PFSK-1 (cell line): ENCODE measurements around the gene AWAT1.

Experiments used
- FOXP2 ChIP-seq: optimal IDR thresholded peaks from 2 replicates; pipeline ENCODE3; 2011; ENCODE audit warnings: borderline replicate concordance, control low read depth, inconsistent platforms; ENCODE audit not compliant: insufficient read depth; ENCODE audit errors: extremely low read length, extremely low read depth
- POLR2AphosphoS5 ChIP-seq: IDR thresholded peaks from 2 replicates; pipeline ENCODE4 v1.6.1; 2012; ENCODE audit warnings: low read depth, mild to moderate bottlenecking, control low read depth, low read length, moderate library complexity
- REST ChIP-seq, 2 experiments: IDR thresholded peaks; 2 replicates each; pipeline versions ENCODE4 v1.6.1 to v1.8.0; 2011 to 2012; ENCODE audit warnings: low read depth in 2 of 2, low read length in 2 of 2, control low read depth in 1 of 2, inconsistent platforms in 1 of 2, mild to moderate bottlenecking in 1 of 2, moderate library complexity in 1 of 2; ENCODE audit not compliant: insufficient read depth in 1 of 2
- SIN3A ChIP-seq: IDR thresholded peaks from 2 replicates; pipeline ENCODE4 v1.6.1; 2012; ENCODE audit warnings: mild to moderate bottlenecking, low read length, moderate library complexity, borderline replicate concordance; ENCODE audit not compliant: insufficient read depth
- TAF1 ChIP-seq: IDR thresholded peaks from 2 replicates; pipeline ENCODE4 v1.6.1; 2012; ENCODE audit warnings: low read length, control low read depth, borderline replicate concordance; ENCODE audit not compliant: insufficient read depth

Gene AWAT1

GRCh38 chrX:70231666-70232065, 2.8 kb upstream of the AWAT1 start:
- no peak for TF ChIP-seq REST (IDR thresholded peaks at IDR 0.05; ENCODE audit: insufficient read depth in 1 of 2, low read depth in 2 of 2, low read length in 2 of 2)
- TF ChIP-seq SIN3A = no peak
- TF ChIP-seq POLR2AphosphoS5 = no peak
- no peak for TF ChIP-seq TAF1
- TF ChIP-seq FOXP2 = no peak

GRCh38 chrX:70240751-70241150, 6.3 kb downstream of the AWAT1 start:
- TF ChIP-seq FOXP2 = no peak
- TF ChIP-seq SIN3A = no peak
- TF ChIP-seq REST (IDR thresholded peaks at IDR 0.05; ENCODE audit: insufficient read depth in 1 of 2, low read depth in 2 of 2, low read length in 2 of 2) = no peak
- no peak for TF ChIP-seq POLR2AphosphoS5
- TF ChIP-seq TAF1 = no peak

- TF ChIP-seq FOXP2 = no peak
- no peak for TF ChIP-seq TAF1
- no peak for TF ChIP-seq POLR2AphosphoS5
- TF ChIP-seq SIN3A = no peak
- no peak for TF ChIP-seq REST (IDR thresholded peaks at IDR 0.05; ENCODE audit: insufficient read depth in 1 of 2, low read depth in 2 of 2, low read length in 2 of 2)
Observed at GRCh38 chrX:70241501-70241900, 7.0 kb downstream of the AWAT1 start.

GRCh38 chrX:70244881-70245280, 10.4 kb downstream of the AWAT1 start:
- no peak for TF ChIP-seq REST (IDR thresholded peaks at IDR 0.05; ENCODE audit: insufficient read depth in 1 of 2, low read depth in 2 of 2, low read length in 2 of 2)
- TF ChIP-seq FOXP2 = no peak
- TF ChIP-seq POLR2AphosphoS5 = no peak
- no peak for TF ChIP-seq TAF1
- no peak for TF ChIP-seq SIN3A

- TF ChIP-seq FOXP2 (no peak), REST (IDR thresholded peaks at IDR 0.05; ENCODE audit: insufficient read depth in 1 of 2, low read depth in 2 of 2, low read length in 2 of 2) (no peak), TAF1 (no peak), POLR2AphosphoS5 (no peak), SIN3A (no peak)
Observed at GRCh38 chrX:70247252-70247651, 12.8 kb downstream of the AWAT1 start.
